ENCODE results near the gene C16orf96. TPM values are rescaled to one million over a fixed set of nuclear protein-coding genes. Genes with fewer than 3 reads are reported as not detected.

The C16orf96 gene
- total RNA-seq, 1 experiment from 2014 or later, result 0.10 TPM

DNA sequence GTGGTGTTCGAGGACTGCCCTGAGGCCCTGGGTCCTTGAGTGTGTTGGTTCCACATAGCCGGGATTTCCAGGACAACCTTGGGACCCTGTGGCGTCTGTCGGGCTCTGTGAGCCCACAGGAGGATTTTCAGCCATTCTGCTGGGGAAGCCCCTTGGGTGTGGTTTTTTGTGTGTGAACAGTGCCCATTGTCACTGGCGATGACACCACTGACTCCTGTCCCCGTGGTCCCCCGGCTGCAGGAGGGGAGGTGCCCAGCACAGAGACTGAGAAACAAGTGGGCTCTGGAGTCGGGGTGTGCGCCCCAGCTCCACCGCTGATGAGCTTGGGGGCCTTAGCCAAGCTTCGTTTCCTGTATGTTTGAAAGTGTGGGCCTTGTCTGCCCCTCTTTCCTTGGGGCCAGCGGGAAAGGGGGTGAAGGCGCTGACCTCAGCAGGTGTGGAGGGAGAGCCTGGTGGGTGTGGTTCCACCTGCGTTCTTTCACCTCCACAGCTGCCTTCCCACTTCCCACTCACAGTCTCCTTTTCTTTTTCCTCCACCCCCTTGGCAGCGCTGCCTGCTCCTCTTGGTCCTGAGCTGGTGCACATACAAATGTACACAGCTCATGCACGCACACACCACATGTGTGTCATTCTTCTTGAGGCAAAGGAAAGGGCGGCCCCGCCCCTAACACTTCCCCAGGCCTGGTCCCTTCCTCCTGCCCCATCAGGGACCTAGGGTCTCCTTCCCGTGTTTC lies 84.6 kb downstream of the C16orf96 start (continued):
- TF ChIP-seq ZFX (IDR thresholded peaks at IDR 0.05), result no peak
- no peak for TF ChIP-seq YY1 (IDR thresholded peaks at IDR 0.05; ENCODE audit: extremely low read depth, insufficient replicate concordance, low read depth, low read length)

DNA sequence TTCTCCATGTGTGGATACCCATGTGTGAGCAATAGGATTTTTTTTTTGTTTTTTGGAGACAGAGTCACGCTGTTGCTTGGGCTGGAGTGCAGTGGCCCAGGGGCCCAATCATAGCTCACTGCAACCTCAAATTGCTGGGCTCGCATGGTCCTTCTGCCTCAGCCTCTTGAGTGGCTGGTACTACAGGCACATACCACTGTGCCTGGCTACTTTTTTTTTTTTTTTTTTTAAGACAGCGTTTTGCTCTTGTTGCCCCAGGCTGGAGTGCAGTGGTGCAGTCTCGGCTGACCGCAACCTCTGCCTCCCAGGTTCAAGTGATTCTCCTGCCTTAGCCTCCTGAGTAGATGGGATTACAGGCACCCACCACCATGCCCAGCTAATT lies 85.2 kb downstream of the C16orf96 start:
- H3K9me3 ChIP-seq (ENCODE audit: control insufficient read depth in 1 of 2, insufficient read depth in 1 of 2, low read depth in 1 of 2, low read length in 2 of 2), result no peaks in the 10 kb centered on the region
- peaks cover 77% of the 10 kb centered on the region for H3K79me2 ChIP-seq (ENCODE audit: insufficient read depth, low read length)
- no peak overlapping the region for H3K4me3 ChIP-seq (replicated peaks in 1 of 2; ENCODE audit: low read depth in 1 of 2, low read length in 2 of 2)
- ChIA-PET CTCF (no interaction called here), POLR2A (no interaction called here), RAD21 (ENCODE audit: low non-redundant PET in 1 of 2, low total read pairs in 2 of 2, uncharacterized antibody in 2 of 2, unreplicated experiment in 2 of 2) (interaction anchor here in 1 of 2 experiments (0.7 kb wide), 1 partner anchor 168 kb away, joined by 5 read pairs; no protein-coding TSS in a partner anchor)
- no peak overlapping the region for H2AFZ ChIP-seq (ENCODE audit: low read depth, low read length, poor library complexity, severe bottlenecking)
- no TSS peak for BruUV-seq (replicated peaks)
- H3K36me3 ChIP-seq (ENCODE audit: control insufficient read depth in 1 of 2, insufficient read depth in 2 of 2, low read length in 2 of 2), result no peaks in the 10 kb centered on the region; a peak in 1 of 4 replicates
- H3K27me3 ChIP-seq (ENCODE audit: insufficient read depth, low read length), result no peaks in the 10 kb centered on the region
- no peaks in the 10 kb centered on the region for H3K4me1 ChIP-seq (ENCODE audit: control insufficient read depth in 1 of 2, insufficient read depth in 2 of 2, low read length in 2 of 2)
- intact Hi-C loops (cut with micrococcal nuclease), result no loop called here
- no peak for TF ChIP-seq JUND (IDR thresholded peaks at IDR 0.05)
- TF ChIP-seq SP1 (IDR thresholded peaks at IDR 0.05; ENCODE audit: low read depth), result no peak
- no peak for TF ChIP-seq CEBPB (IDR thresholded peaks at IDR 0.05; ENCODE audit: low read depth)
- H4K20me1 ChIP-seq (ENCODE audit: insufficient read depth), result no peaks in the 10 kb centered on the region
- no peak overlapping the region for H3K27ac ChIP-seq (ENCODE audit: low read depth, low read length)
- H3K9ac ChIP-seq (ENCODE audit: low read length), result no peak overlapping the region
- DNase-seq (ENCODE audit: low read depth, low spot score) (no peak), ATAC-seq (no peak)
- no peak overlapping the region for H3K4me2 ChIP-seq (ENCODE audit: low read length)
- H3K9me2 ChIP-seq (ENCODE audit: insufficient read depth), result no peaks in the 10 kb centered on the region

DNA sequence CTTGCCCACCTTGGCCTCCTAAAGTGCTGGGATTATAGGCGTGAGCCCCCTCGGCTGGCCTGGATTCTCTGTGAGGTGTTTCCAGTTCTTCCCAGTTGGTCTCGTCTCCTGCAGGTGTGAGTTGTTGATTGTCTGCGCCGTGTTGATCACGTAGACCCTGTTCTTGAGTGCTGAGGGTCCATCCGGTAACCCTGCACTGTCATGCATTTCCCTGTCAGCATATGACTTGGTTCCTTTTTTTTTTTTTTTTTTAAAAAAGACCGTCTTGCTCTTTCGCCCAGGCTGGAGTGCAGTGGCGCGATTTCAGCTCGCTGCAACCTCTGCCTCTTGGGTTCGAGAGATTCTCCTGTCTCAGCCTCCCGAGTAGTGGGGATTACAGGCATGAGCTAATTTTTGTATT lies 85.8 kb downstream of the C16orf96 start:
- DNase-seq (ENCODE audit: low read depth, low spot score), result no peak
- intact Hi-C loops (cut with micrococcal nuclease), result no loop called here
- ATAC-seq, result no peak
- no TSS peak for BruUV-seq (replicated peaks)
- peaks cover 80% of the 10 kb centered on the region for H3K79me2 ChIP-seq (ENCODE audit: insufficient read depth, low read length)
- no peaks in the 10 kb centered on the region; a peak in 1 of 4 replicates for H3K36me3 ChIP-seq (ENCODE audit: control insufficient read depth in 1 of 2, insufficient read depth in 2 of 2, low read length in 2 of 2)
- no peaks in the 10 kb centered on the region for H4K20me1 ChIP-seq (ENCODE audit: insufficient read depth)
- no peaks in the 10 kb centered on the region for H3K27me3 ChIP-seq (ENCODE audit: insufficient read depth, low read length)
- H3K4me1 ChIP-seq (ENCODE audit: control insufficient read depth in 1 of 2, insufficient read depth in 2 of 2, low read length in 2 of 2), result no peaks in the 10 kb centered on the region
- H3K9me3 ChIP-seq (ENCODE audit: control insufficient read depth in 1 of 2, insufficient read depth in 1 of 2, low read depth in 1 of 2, low read length in 2 of 2), result no peaks in the 10 kb centered on the region
- H3K9ac ChIP-seq (ENCODE audit: low read length), result no peak overlapping the region
- no peak overlapping the region for H3K27ac ChIP-seq (ENCODE audit: low read depth, low read length)
- H2AFZ ChIP-seq (ENCODE audit: low read depth, low read length, poor library complexity, severe bottlenecking), result no peak overlapping the region
- H3K4me3 ChIP-seq (replicated peaks in 1 of 2; ENCODE audit: low read depth in 1 of 2, low read length in 2 of 2), result no peak overlapping the region
- ChIA-PET RAD21 (ENCODE audit: low non-redundant PET in 1 of 2, low total read pairs in 2 of 2, uncharacterized antibody in 2 of 2, unreplicated experiment in 2 of 2) (no interaction called here), CTCF (interaction anchor here (1.3 kb wide), 1 partner anchor 18 kb away, joined by 3 read pairs; the partner anchor contains the start of gene MGRN1), POLR2A (no interaction called here)
- no peak for TF ChIP-seq ZNF274 (IDR thresholded peaks at IDR 0.05; ENCODE audit: low read depth, low read length)
- TF ChIP-seq SRF (IDR thresholded peaks at IDR 0.05; ENCODE audit: low read depth), result no peak
- no peak for TF ChIP-seq EGR1 (IDR thresholded peaks at IDR 0.05; ENCODE audit: low read depth)
- TF ChIP-seq SIN3A (IDR thresholded peaks at IDR 0.05; ENCODE audit: low read depth), result no peak
- no peaks in the 10 kb centered on the region for H3K9me2 ChIP-seq (ENCODE audit: insufficient read depth)
- no peak overlapping the region for H3K4me2 ChIP-seq (ENCODE audit: low read length)
